IMR-90 (cell line): Measurements from ENCODE around the gene PPARG. TPM values are rescaled to one million over a fixed set of nuclear protein-coding genes. Genes with fewer than 3 reads are reported as not detected.

Experiments used
- ATAC-seq: fragments of 200-7000 bp; cut with Tn5 transposase; 2 replicates; pipeline ENCODE4 v1.9.1; 2020; ENCODE audit warnings: low read depth, mild to moderate bottlenecking, moderate library complexity
- BruUV-seq: library from RNA; stranded (reverse); fragments of 400-500 nt; replicated peaks from 2 replicates; lab custom pipeline; 2021; lab: Mats Ljungman, UMichigan
- CTCF ChIA-PET: fragments of 300-600 bp; formaldehyde crosslinking; extraction: SDS; loops from one replicate; lab custom pipeline; 2021; ENCODE audit warnings: antibody characterized with exemption; lab: Yijun Ruan, JAX
- POLR2A ChIA-PET: fragments of 300-600 bp; sonication (Branson Sonifier 250); formaldehyde crosslinking; loops from one replicate; lab custom pipeline; 2022; ENCODE audit warnings: antibody characterized with exemption; ENCODE audit not compliant: unreplicated experiment; lab: Charles Lee
- DNase-seq: peaks from one replicate; pipeline ENCODE4 v3.0.0; 2013
- H2AFZ ChIP-seq: replicated peaks from 2 replicates; pipeline ENCODE3; 2013; ENCODE audit warnings: low read length, mild to moderate bottlenecking; ENCODE audit not compliant: poor library complexity
- H2AK5ac ChIP-seq: 2 replicates; pipeline ENCODE4 v1.6.1; 2013; ENCODE audit warnings: low read depth, low read length, inconsistent platforms
- H2AK9ac ChIP-seq: replicated peaks from 2 replicates; pipeline ENCODE3; 2013; ENCODE audit warnings: mild to moderate bottlenecking, low read depth, low read length, moderate library complexity; ENCODE audit not compliant: poor library complexity
- H2BK120ac ChIP-seq: 2 replicates; pipeline ENCODE4 v1.6.1; 2013; ENCODE audit warnings: low read depth, low read length, inconsistent platforms
- H2BK15ac ChIP-seq: 3 replicates; pipeline ENCODE4 v1.6.1; 2013; ENCODE audit warnings: low read depth, low read length, inconsistent platforms
- H2BK20ac ChIP-seq: 2 replicates; pipeline ENCODE4 v1.6.1; 2013; ENCODE audit warnings: low read depth, mild to moderate bottlenecking, inconsistent platforms, low read length, moderate library complexity
- H2BK5ac ChIP-seq: 2 replicates; pipeline ENCODE4 v1.6.1; 2013; ENCODE audit warnings: mild to moderate bottlenecking, low read depth, low read length, inconsistent platforms; ENCODE audit not compliant: poor library complexity, severe bottlenecking
- H3K14ac ChIP-seq: replicated peaks from 2 replicates; pipeline ENCODE4 v1.6.1; 2013; ENCODE audit warnings: low read depth, low read length, inconsistent platforms
- H3K18ac ChIP-seq: 2 replicates; pipeline ENCODE4 v1.6.1; 2013; ENCODE audit warnings: low read depth, low read length, control low read depth
- H3K23ac ChIP-seq: 2 replicates; pipeline ENCODE4 v1.6.1; 2013; ENCODE audit warnings: low read depth, low read length, inconsistent platforms
- H3K27ac ChIP-seq: 2 replicates; pipeline ENCODE4 v1.5.1; 2013; ENCODE audit warnings: mild to moderate bottlenecking, control low read depth, low read length; ENCODE audit not compliant: insufficient read depth
- H3K27me3 ChIP-seq: 2 replicates; pipeline ENCODE4 v1.6.1; 2013; ENCODE audit warnings: low read length; ENCODE audit not compliant: control insufficient read depth, insufficient read depth
- H3K36me3 ChIP-seq: 2 replicates; pipeline ENCODE4 v1.6.1; 2013; ENCODE audit warnings: low read length, mixed read lengths; ENCODE audit not compliant: control insufficient read depth, insufficient read depth
- H3K4ac ChIP-seq: 2 replicates; pipeline ENCODE4 v1.6.1; 2013; ENCODE audit warnings: low read depth, low read length, inconsistent platforms
- H3K4me1 ChIP-seq: 2 replicates; pipeline ENCODE4 v1.6.1; 2013; ENCODE audit warnings: low read length, mixed read lengths; ENCODE audit not compliant: control insufficient read depth, insufficient read depth
- H3K4me2 ChIP-seq: 2 replicates; pipeline ENCODE4 v1.6.1; 2013; ENCODE audit warnings: low read depth, mild to moderate bottlenecking, control low read depth, low read length, moderate library complexity
- H3K4me3 ChIP-seq: 2 replicates; pipeline ENCODE4 v1.5.1; 2013; ENCODE audit warnings: low read depth, mild to moderate bottlenecking, control low read depth, low read length, moderate library complexity; ENCODE audit not compliant: insufficient read depth
- H3K56ac ChIP-seq: 2 replicates; pipeline ENCODE4 v1.6.1; 2013; ENCODE audit warnings: low read length, inconsistent platforms; ENCODE audit not compliant: insufficient read depth; ENCODE audit errors: extremely low read depth
- H3K79me1 ChIP-seq, 2 experiments: 2 replicates each; pipeline ENCODE4 v1.6.1; 2013; ENCODE audit warnings: low read length in 2 of 2, inconsistent platforms in 1 of 2, low read depth in 1 of 2
- H3K9ac ChIP-seq: 2 replicates; pipeline ENCODE4 v1.6.1; 2013; ENCODE audit warnings: low read depth, low read length, control low read depth
- H3K9me1 ChIP-seq: 2 replicates; pipeline ENCODE4 v1.6.1; 2013; ENCODE audit warnings: low read length, inconsistent platforms; ENCODE audit not compliant: insufficient read depth
- H3K9me3 ChIP-seq: 2 replicates; pipeline ENCODE4 v1.6.1; 2013; ENCODE audit warnings: low read length; ENCODE audit not compliant: control insufficient read depth, insufficient read depth
- H4K20me1 ChIP-seq: 2 replicates; pipeline ENCODE4 v1.6.1; 2013; ENCODE audit warnings: low read length, inconsistent platforms; ENCODE audit not compliant: insufficient read depth
- H4K5ac ChIP-seq: 2 replicates; pipeline ENCODE4 v1.6.1; 2013; ENCODE audit warnings: mild to moderate bottlenecking, low read depth, low read length, control low read depth
- H4K8ac ChIP-seq, 2 experiments: 2 replicates each; pipeline ENCODE4 v1.6.1; 2013; ENCODE audit warnings: low read depth in 2 of 2, low read length in 2 of 2, control low read depth in 1 of 2, inconsistent platforms in 1 of 2
- H4K91ac ChIP-seq: 2 replicates; pipeline ENCODE4 v1.6.1; 2013; ENCODE audit warnings: low read depth, low read length, inconsistent platforms; ENCODE audit not compliant: insufficient read depth
- BHLHE40 ChIP-seq: fragments of 150-350 bp; IDR thresholded peaks from 2 replicates; pipeline ENCODE4 v1.6.1; 2016; ENCODE audit warnings: mild to moderate bottlenecking, low read depth, low read length
- CHD1 ChIP-seq: IDR thresholded peaks from 2 replicates; pipeline ENCODE4 v1.6.1; 2012; ENCODE audit warnings: low read depth, low read length, improper control_type of control experiment
- ELK1 ChIP-seq: fragments of 150-350 bp; IDR thresholded peaks from 2 replicates; pipeline ENCODE4 v1.6.1; 2016; ENCODE audit warnings: low read depth, mild to moderate bottlenecking, low read length, moderate library complexity, borderline replicate concordance
- MAFK ChIP-seq: IDR thresholded peaks from 2 replicates; pipeline ENCODE4 v1.6.1; 2012; ENCODE audit warnings: low read depth, low read length, improper control_type of control experiment
- MAZ ChIP-seq: IDR thresholded peaks from 2 replicates; pipeline ENCODE4 v1.6.1; 2012; ENCODE audit warnings: low read depth, mild to moderate bottlenecking, low read length, improper control_type of control experiment, moderate library complexity, borderline replicate concordance
- MXI1 ChIP-seq: IDR thresholded peaks from 2 replicates; pipeline ENCODE4 v1.6.1; 2012; ENCODE audit warnings: low read depth, mild to moderate bottlenecking, low read length, moderate library complexity, borderline replicate concordance
- NFE2L2 ChIP-seq: fragments of 150-350 bp; IDR thresholded peaks from 2 replicates; pipeline ENCODE4 v1.6.1; 2016; ENCODE audit warnings: low read depth, mild to moderate bottlenecking, low read length
- POLR2A ChIP-seq: IDR thresholded peaks from 2 replicates; pipeline ENCODE4 v1.6.1; 2012; ENCODE audit warnings: mild to moderate bottlenecking, low read depth, low read length
- RAD21 ChIP-seq: IDR thresholded peaks from 2 replicates; pipeline ENCODE4 v1.6.1; 2012; ENCODE audit warnings: low read length, improper control_type of control experiment
- RCOR1 ChIP-seq: IDR thresholded peaks from 2 replicates; pipeline ENCODE4 v1.6.1; 2012; ENCODE audit warnings: mild to moderate bottlenecking, low read length, improper control_type of control experiment; ENCODE audit not compliant: insufficient replicate concordance
- RFX5 ChIP-seq: IDR thresholded peaks from 2 replicates; pipeline ENCODE4 v1.8.0; 2012; ENCODE audit warnings: low read depth, mild to moderate bottlenecking, low read length, moderate library complexity
- SMC3 ChIP-seq: fragments of 150-350 bp; IDR thresholded peaks from 2 replicates; pipeline ENCODE4 v1.6.1; 2016; ENCODE audit warnings: low read depth, mild to moderate bottlenecking, antibody characterized with exemption, low read length, moderate library complexity
- USF2 ChIP-seq: fragments of 150-350 bp; IDR thresholded peaks from 2 replicates; pipeline ENCODE4 v1.6.1; 2017; ENCODE audit warnings: mild to moderate bottlenecking, antibody characterized with exemption, low read length, low read depth
- WGBS, 2 experiments: methylation state at CpG; one replicate each; pipeline versions ENCODE4 v1.1.5 to v1.1.7; 2013; ENCODE audit warnings: missing lambda C conversion rate in 2 of 2; ENCODE audit not compliant: insufficient read length in 1 of 2; ENCODE audit errors: extremely low coverage in 2 of 2; 5-methylcytosine and 5-hydroxymethylcytosine counted together
- dilution Hi-C: fragments of 300-500 bp; cut with HindIII; formaldehyde crosslinking; loops from one replicate; pipeline ENCODE4 v1.14.3; 2018; ENCODE audit warnings: low sequenced_read_pairs; ENCODE audit not compliant: unreplicated experiment
- in situ Hi-C: fragments of 300-500 bp; cut with MboI; formaldehyde crosslinking; loops from 3 replicates; pipeline ENCODE4 v1.14.3; 2019; ENCODE audit warnings: low sequenced_read_pairs, inconsistent platforms, mixed read lengths
- intact Hi-C: fragments of 100-400 bp; cut with micrococcal nuclease; formaldehyde crosslinking; loops from 2 replicates; pipeline ENCODE4 v1.10.0; 2022
- polyA plus RNA-seq, 3 experiments: library from polyadenylated mRNA; depleted of rRNA; stranded (reverse); fragments of >200 nt; gene quantifications; 2 replicates each; pipeline ENCODE4 v1.2.3, GENCODE V29; 2012; ENCODE audit warnings: low replicate concordance in 1 of 3
- total RNA-seq: library from RNA; depleted of rRNA; stranded (reverse); fragments of >200 nt; gene quantifications from 2 replicates; pipeline ENCODE4 v1.2.3, GENCODE V29; 2012

PPARG gene
- total and polyA plus RNA-seq, 2 of the 4 experiments (the other 2 are of a cell fraction): 11.2 to 23.8 TPM

- no peak overlapping the region for H4K5ac ChIP-seq
- no peak overlapping the region for H3K4ac ChIP-seq
- no CpG with 5 or more reads among the region's 4 CpGs for WGBS, 2 experiments
- H3K9ac ChIP-seq: no peak overlapping the region
- no peak overlapping the region for H2AK9ac ChIP-seq
- no peaks in the 10 kb centered on the region for H3K9me3 ChIP-seq
- in situ Hi-C loops (no loop called here), dilution Hi-C loops (no loop called here), intact Hi-C loops (no loop called here)
- H2BK120ac ChIP-seq: no peak overlapping the region
- no peak for ATAC-seq
- no peaks in the 10 kb centered on the region for H4K20me1 ChIP-seq
- no peaks in the 10 kb centered on the region for H3K4me1 ChIP-seq
- ChIA-PET CTCF (no interaction called here), POLR2A (no interaction called here)
- H2AFZ ChIP-seq: no peak overlapping the region
- TF ChIP-seq RCOR1 (no peak), NFE2L2 (no peak), BHLHE40 (no peak), MAFK (no peak), RAD21 (no peak), MAZ (no peak), ELK1 (no peak), SMC3 (no peak), MXI1 (no peak), POLR2A (no peak), RFX5 (no peak), CHD1 (no peak), USF2 (no peak)
- H3K27ac ChIP-seq: no peak overlapping the region
- DNase-seq: no peak
- BruUV-seq: no TSS peak
- H2BK5ac ChIP-seq: no peak overlapping the region
- H3K18ac ChIP-seq: no peak overlapping the region
- H3K14ac ChIP-seq: no peak overlapping the region
- no peaks in the 10 kb centered on the region for H3K79me1 ChIP-seq
- no peak overlapping the region for H4K91ac ChIP-seq
- peaks cover 10% of the 10 kb centered on the region for H3K27me3 ChIP-seq
- H3K9me1 ChIP-seq: no peaks in the 10 kb centered on the region
- H3K56ac ChIP-seq: no peak overlapping the region
- H3K4me2 ChIP-seq: no peak overlapping the region
- no peak overlapping the region for H2BK15ac ChIP-seq
- no peak overlapping the region for H3K4me3 ChIP-seq
- H3K23ac ChIP-seq: no peak overlapping the region
- no peak overlapping the region for H2BK20ac ChIP-seq
- H2AK5ac ChIP-seq: no peak overlapping the region
- H3K36me3 ChIP-seq: no peaks in the 10 kb centered on the region
- no peak overlapping the region for H4K8ac ChIP-seq
These were observed 41.5 kb upstream of the PPARG start for GRCh38 chr3:12247411-12247810.
